Osteocyte (in vitro differentiated cells): ENCODE measurements around the gene LMCD1. TPM values are rescaled to one million over a fixed set of nuclear protein-coding genes. Genes with fewer than 3 reads are reported as not detected.

Experiments used
- DNase-seq: peaks from one replicate; pipeline ENCODE4 v3.0.0; 2021; ENCODE audit warnings: mixed read lengths; ENCODE audit not compliant: unreplicated experiment; ENCODE audit errors: extremely low spot score
- H3K27ac Mint-ChIP-seq: one replicate; pipeline ENCODE4 v1.8.0; 2021; ENCODE audit warnings: mild to moderate bottlenecking, mixed read lengths; ENCODE audit not compliant: unreplicated experiment
- H3K27me3 Mint-ChIP-seq: one replicate; pipeline ENCODE4 v1.8.0; 2021; ENCODE audit warnings: mixed read lengths; ENCODE audit not compliant: unreplicated experiment
- H3K36me3 Mint-ChIP-seq: one replicate; pipeline ENCODE4 v1.8.0; 2021; ENCODE audit warnings: mixed read lengths; ENCODE audit not compliant: unreplicated experiment
- H3K4me1 Mint-ChIP-seq: one replicate; pipeline ENCODE4 v1.8.0; 2021; ENCODE audit warnings: mixed read lengths; ENCODE audit not compliant: unreplicated experiment
- H3K4me3 Mint-ChIP-seq: one replicate; pipeline ENCODE4 v1.8.0; 2021; ENCODE audit warnings: mild to moderate bottlenecking, moderate library complexity, mixed read lengths; ENCODE audit not compliant: unreplicated experiment
- H3K9me3 Mint-ChIP-seq: one replicate; pipeline ENCODE4 v1.8.0; 2021; ENCODE audit warnings: mixed read lengths; ENCODE audit not compliant: unreplicated experiment
- total RNA-seq: library from RNA; stranded (reverse); gene quantifications from 2 replicates; pipeline ENCODE4 v1.2.1, GENCODE V29; 2021
- TF ChIP-seq, protein P1 (sequence below): fragments of 200-600 bp; sonication (generic); IDR thresholded peaks from 2 replicates; pipeline ENCODE4 v1.5.0; 2021; ENCODE audit warnings: antibody characterized with exemption, mild to moderate bottlenecking, moderate library complexity

The LMCD1 gene
- total RNA-seq, 1 donor from 2014 or later, result 136 TPM

DNA sequence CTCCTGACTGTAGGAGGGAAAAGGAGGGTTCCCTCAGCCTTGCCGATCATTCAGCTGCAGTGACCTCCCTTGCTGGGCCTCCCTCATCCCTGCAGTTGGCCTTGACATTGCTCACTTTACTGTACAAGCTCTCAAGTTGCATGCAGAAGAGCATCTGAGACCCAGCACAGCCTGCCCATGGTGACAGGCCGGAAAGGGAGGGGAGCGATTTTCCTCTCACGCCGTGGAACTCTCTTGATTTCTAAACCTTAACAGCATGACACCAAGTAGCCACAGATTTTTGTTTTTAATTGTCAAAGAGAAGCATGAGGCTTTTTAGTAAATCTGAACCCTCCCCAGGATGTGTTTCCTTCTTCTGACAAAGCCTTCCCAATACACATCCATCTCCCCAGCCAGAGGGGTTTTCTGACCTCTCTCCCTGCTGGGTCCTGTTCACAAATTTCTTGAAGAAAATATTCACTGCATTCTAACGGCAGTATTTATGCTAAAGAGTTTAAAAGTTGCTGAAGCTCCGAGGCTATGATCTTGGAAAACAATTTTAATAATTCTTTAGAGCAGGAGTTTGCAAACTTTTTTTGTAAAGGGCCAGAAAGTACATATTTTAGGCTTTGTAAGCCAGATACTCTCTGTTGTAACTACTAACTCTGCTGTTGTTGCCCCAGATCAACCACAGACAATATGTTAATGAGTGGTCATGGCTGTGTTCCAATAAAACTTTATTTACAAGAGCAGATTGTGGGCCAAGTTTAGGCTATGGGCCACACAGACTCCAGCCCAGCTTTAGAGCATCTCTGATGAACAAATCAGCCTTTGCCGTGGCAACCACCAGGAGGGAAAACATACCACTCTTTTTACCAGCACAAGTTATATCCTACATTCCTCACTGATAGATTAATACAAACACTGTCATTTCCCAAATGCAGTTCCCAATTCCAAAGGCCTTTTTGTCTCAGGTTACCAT, 34.8 kb downstream of the LMCD1 start:
- H3K4me3 Mint-ChIP-seq, result no peak overlapping the region
- peaks cover 61% of the 10 kb centered on the region for H3K4me1 Mint-ChIP-seq
- peak overlapping the region; percentile 89 for H3K27ac Mint-ChIP-seq
- no peaks in the 10 kb centered on the region for H3K9me3 Mint-ChIP-seq
- H3K36me3 Mint-ChIP-seq, result peaks cover 60% of the 10 kb centered on the region
- TF ChIP-seq, protein P1, sequence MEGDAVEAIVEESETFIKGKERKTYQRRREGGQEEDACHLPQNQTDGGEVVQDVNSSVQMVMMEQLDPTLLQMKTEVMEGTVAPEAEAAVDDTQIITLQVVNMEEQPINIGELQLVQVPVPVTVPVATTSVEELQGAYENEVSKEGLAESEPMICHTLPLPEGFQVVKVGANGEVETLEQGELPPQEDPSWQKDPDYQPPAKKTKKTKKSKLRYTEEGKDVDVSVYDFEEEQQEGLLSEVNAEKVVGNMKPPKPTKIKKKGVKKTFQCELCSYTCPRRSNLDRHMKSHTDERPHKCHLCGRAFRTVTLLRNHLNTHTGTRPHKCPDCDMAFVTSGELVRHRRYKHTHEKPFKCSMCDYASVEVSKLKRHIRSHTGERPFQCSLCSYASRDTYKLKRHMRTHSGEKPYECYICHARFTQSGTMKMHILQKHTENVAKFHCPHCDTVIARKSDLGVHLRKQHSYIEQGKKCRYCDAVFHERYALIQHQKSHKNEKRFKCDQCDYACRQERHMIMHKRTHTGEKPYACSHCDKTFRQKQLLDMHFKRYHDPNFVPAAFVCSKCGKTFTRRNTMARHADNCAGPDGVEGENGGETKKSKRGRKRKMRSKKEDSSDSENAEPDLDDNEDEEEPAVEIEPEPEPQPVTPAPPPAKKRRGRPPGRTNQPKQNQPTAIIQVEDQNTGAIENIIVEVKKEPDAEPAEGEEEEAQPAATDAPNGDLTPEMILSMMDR, result no peak
- H3K27me3 Mint-ChIP-seq, result no peaks in the 10 kb centered on the region
- DNase-seq, result no peak

DNA sequence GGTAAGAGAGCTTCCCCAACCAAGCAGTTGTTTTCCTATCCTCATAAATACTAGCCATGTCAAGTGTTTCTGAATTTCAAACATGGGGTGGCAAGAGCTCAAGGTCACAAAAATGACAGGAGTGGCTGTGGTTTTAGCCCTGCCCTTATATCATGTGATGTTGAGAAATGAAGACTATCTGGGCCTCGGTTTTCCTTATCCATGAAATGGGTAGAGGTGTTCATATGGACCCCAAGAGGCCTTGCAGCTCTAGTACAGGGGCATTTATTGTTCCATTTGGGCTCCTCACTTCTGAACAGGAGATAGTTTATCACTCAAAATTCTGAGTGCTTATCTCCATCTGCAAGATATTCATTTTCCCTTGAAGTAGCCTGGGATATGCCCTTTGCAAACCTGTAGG, 35.8 kb downstream of the LMCD1 start:
- Mint-ChIP-seq H3K4me3 (no peak overlapping the region), H3K27me3 (no peaks in the 10 kb centered on the region), H3K36me3 (peaks cover 60% of the 10 kb centered on the region), H3K27ac (no peak overlapping the region), H3K9me3 (no peaks in the 10 kb centered on the region), H3K4me1 (peaks cover 61% of the 10 kb centered on the region)
- no peak for DNase-seq
- TF ChIP-seq, protein P1, result no peak

DNA sequence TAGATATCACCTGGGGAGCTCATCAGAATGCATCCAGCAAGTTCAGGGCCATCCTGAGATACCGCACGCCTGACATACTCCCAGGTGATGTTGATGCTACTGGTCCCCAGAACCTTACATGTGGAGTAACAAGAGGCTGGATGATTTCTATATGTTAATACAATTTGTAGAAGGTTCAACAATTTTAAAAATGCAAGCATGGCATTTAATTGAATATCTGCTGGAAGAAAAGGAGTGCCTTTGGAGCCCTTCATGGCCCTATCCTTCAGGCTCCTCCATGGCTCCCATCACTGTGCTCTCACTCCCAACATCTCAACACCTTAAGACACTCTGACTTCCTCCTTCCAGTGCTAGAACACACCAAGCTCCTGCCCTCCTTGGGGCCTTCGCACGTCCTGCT, 36.6 kb downstream of the LMCD1 start:
- peaks cover 64% of the 10 kb centered on the region for H3K4me1 Mint-ChIP-seq
- H3K9me3 Mint-ChIP-seq, result no peaks in the 10 kb centered on the region
- H3K4me3 Mint-ChIP-seq, result no peak overlapping the region
- H3K27ac Mint-ChIP-seq, result peak overlapping the region; percentile 53
- no peaks in the 10 kb centered on the region for H3K27me3 Mint-ChIP-seq
- peaks cover 58% of the 10 kb centered on the region for H3K36me3 Mint-ChIP-seq
- TF ChIP-seq, protein P1, result no peak
- DNase-seq, result no peak

DNA sequence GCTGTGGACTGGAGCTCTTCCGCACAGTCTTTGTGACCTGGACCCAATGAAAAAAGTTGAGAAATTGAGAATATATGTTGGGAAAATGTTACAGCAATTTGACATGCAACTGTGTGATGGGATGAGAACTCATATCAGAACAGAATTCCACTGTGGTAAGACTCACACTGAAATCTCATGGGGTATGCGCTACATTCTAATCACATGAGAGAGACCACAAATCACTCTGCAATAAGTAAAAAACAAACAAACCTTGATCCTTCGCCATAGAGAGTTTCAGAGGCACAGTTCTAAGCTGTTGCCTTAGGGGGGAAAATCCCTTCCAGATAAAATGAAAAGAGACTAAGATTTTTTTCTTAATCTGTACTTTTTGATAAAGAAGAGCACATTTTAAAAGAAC, 37.3 kb downstream of the LMCD1 start:
- peak overlapping the region; percentile 53 for H3K27ac Mint-ChIP-seq
- no peak for DNase-seq
- H3K4me3 Mint-ChIP-seq, result no peak overlapping the region
- H3K4me1 Mint-ChIP-seq, result peaks cover 64% of the 10 kb centered on the region
- H3K36me3 Mint-ChIP-seq, result peaks cover 58% of the 10 kb centered on the region
- TF ChIP-seq, protein P1, result no peak
- H3K27me3 Mint-ChIP-seq, result no peaks in the 10 kb centered on the region
- no peaks in the 10 kb centered on the region for H3K9me3 Mint-ChIP-seq

DNA sequence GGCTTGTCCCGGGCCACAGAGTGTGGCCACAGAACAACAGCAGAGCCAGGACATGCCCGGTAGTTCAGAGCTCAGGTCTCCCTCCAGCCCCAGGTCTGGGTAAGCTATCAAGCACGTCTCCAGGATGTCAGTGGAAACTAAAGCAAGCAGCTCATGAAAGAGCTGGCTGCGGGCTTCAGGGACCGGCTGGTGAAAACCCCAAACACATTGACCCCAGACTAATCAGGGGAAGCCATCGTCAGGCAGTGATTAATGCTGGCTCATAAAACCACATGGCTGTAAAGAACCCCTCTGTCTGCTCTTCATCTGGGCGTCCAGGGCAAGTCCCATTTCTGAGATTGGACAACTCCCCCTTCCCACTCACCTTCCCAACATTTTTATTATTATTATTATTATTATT, 37.8 kb downstream of the LMCD1 start:
- TF ChIP-seq, protein P1, result no peak
- no peaks in the 10 kb centered on the region for H3K9me3 Mint-ChIP-seq
- H3K27me3 Mint-ChIP-seq, result no peaks in the 10 kb centered on the region
- H3K36me3 Mint-ChIP-seq, result peaks cover 57% of the 10 kb centered on the region
- H3K27ac Mint-ChIP-seq, result peak overlapping the region; percentile 53
- H3K4me1 Mint-ChIP-seq, result peaks cover 59% of the 10 kb centered on the region
- no peak overlapping the region for H3K4me3 Mint-ChIP-seq
- no peak for DNase-seq
